IMR-90 (cell line): ENCODE measurements around the gene ADAMTSL1. TPM values are rescaled to one million over a fixed set of nuclear protein-coding genes. Genes with fewer than 3 reads are reported as not detected.

ENCODE experiments used
- ATAC-seq: fragments of 200-7000 bp; cut with Tn5 transposase; 2 replicates; pipeline ENCODE4 v1.9.1; 2020; ENCODE audit warnings: low read depth, mild to moderate bottlenecking, moderate library complexity
- BruUV-seq: library from RNA; stranded (reverse); fragments of 400-500 nt; replicated peaks from 2 replicates; lab custom pipeline; 2021; lab: Mats Ljungman, UMichigan
- CTCF ChIA-PET: fragments of 300-600 bp; formaldehyde crosslinking; extraction: SDS; loops from one replicate; lab custom pipeline; 2021; ENCODE audit warnings: antibody characterized with exemption; lab: Yijun Ruan, JAX
- POLR2A ChIA-PET: fragments of 300-600 bp; sonication (Branson Sonifier 250); formaldehyde crosslinking; loops from one replicate; lab custom pipeline; 2022; ENCODE audit warnings: antibody characterized with exemption; ENCODE audit not compliant: unreplicated experiment; lab: Charles Lee
- DNase-seq: peaks from one replicate; pipeline ENCODE4 v3.0.0; 2013
- H2AFZ ChIP-seq: replicated peaks from 2 replicates; pipeline ENCODE3; 2013; ENCODE audit warnings: low read length, mild to moderate bottlenecking; ENCODE audit not compliant: poor library complexity
- H2AK5ac ChIP-seq: 2 replicates; pipeline ENCODE4 v1.6.1; 2013; ENCODE audit warnings: low read depth, low read length, inconsistent platforms
- H2AK9ac ChIP-seq: replicated peaks from 2 replicates; pipeline ENCODE3; 2013; ENCODE audit warnings: mild to moderate bottlenecking, low read depth, low read length, moderate library complexity; ENCODE audit not compliant: poor library complexity
- H2BK120ac ChIP-seq: 2 replicates; pipeline ENCODE4 v1.6.1; 2013; ENCODE audit warnings: low read depth, low read length, inconsistent platforms
- H2BK15ac ChIP-seq: 3 replicates; pipeline ENCODE4 v1.6.1; 2013; ENCODE audit warnings: low read depth, low read length, inconsistent platforms
- H2BK20ac ChIP-seq: 2 replicates; pipeline ENCODE4 v1.6.1; 2013; ENCODE audit warnings: low read depth, mild to moderate bottlenecking, inconsistent platforms, low read length, moderate library complexity
- H2BK5ac ChIP-seq: 2 replicates; pipeline ENCODE4 v1.6.1; 2013; ENCODE audit warnings: mild to moderate bottlenecking, low read depth, low read length, inconsistent platforms; ENCODE audit not compliant: poor library complexity, severe bottlenecking
- H3K14ac ChIP-seq: replicated peaks from 2 replicates; pipeline ENCODE4 v1.6.1; 2013; ENCODE audit warnings: low read depth, low read length, inconsistent platforms
- H3K18ac ChIP-seq: 2 replicates; pipeline ENCODE4 v1.6.1; 2013; ENCODE audit warnings: low read depth, low read length, control low read depth
- H3K23ac ChIP-seq: 2 replicates; pipeline ENCODE4 v1.6.1; 2013; ENCODE audit warnings: low read depth, low read length, inconsistent platforms
- H3K27ac ChIP-seq: 2 replicates; pipeline ENCODE4 v1.5.1; 2013; ENCODE audit warnings: mild to moderate bottlenecking, control low read depth, low read length; ENCODE audit not compliant: insufficient read depth
- H3K27me3 ChIP-seq: 2 replicates; pipeline ENCODE4 v1.6.1; 2013; ENCODE audit warnings: low read length; ENCODE audit not compliant: control insufficient read depth, insufficient read depth
- H3K36me3 ChIP-seq: 2 replicates; pipeline ENCODE4 v1.6.1; 2013; ENCODE audit warnings: low read length, mixed read lengths; ENCODE audit not compliant: control insufficient read depth, insufficient read depth
- H3K4ac ChIP-seq: 2 replicates; pipeline ENCODE4 v1.6.1; 2013; ENCODE audit warnings: low read depth, low read length, inconsistent platforms
- H3K4me1 ChIP-seq: 2 replicates; pipeline ENCODE4 v1.6.1; 2013; ENCODE audit warnings: low read length, mixed read lengths; ENCODE audit not compliant: control insufficient read depth, insufficient read depth
- H3K4me2 ChIP-seq: 2 replicates; pipeline ENCODE4 v1.6.1; 2013; ENCODE audit warnings: low read depth, mild to moderate bottlenecking, control low read depth, low read length, moderate library complexity
- H3K4me3 ChIP-seq: 2 replicates; pipeline ENCODE4 v1.5.1; 2013; ENCODE audit warnings: low read depth, mild to moderate bottlenecking, control low read depth, low read length, moderate library complexity; ENCODE audit not compliant: insufficient read depth
- H3K56ac ChIP-seq: 2 replicates; pipeline ENCODE4 v1.6.1; 2013; ENCODE audit warnings: low read length, inconsistent platforms; ENCODE audit not compliant: insufficient read depth; ENCODE audit errors: extremely low read depth
- H3K79me1 ChIP-seq, 2 experiments: 2 replicates each; pipeline ENCODE4 v1.6.1; 2013; ENCODE audit warnings: low read length in 2 of 2, inconsistent platforms in 1 of 2, low read depth in 1 of 2
- H3K9ac ChIP-seq: 2 replicates; pipeline ENCODE4 v1.6.1; 2013; ENCODE audit warnings: low read depth, low read length, control low read depth
- H3K9me1 ChIP-seq: 2 replicates; pipeline ENCODE4 v1.6.1; 2013; ENCODE audit warnings: low read length, inconsistent platforms; ENCODE audit not compliant: insufficient read depth
- H3K9me3 ChIP-seq: 2 replicates; pipeline ENCODE4 v1.6.1; 2013; ENCODE audit warnings: low read length; ENCODE audit not compliant: control insufficient read depth, insufficient read depth
- H4K20me1 ChIP-seq: 2 replicates; pipeline ENCODE4 v1.6.1; 2013; ENCODE audit warnings: low read length, inconsistent platforms; ENCODE audit not compliant: insufficient read depth
- H4K5ac ChIP-seq: 2 replicates; pipeline ENCODE4 v1.6.1; 2013; ENCODE audit warnings: mild to moderate bottlenecking, low read depth, low read length, control low read depth
- H4K8ac ChIP-seq, 2 experiments: 2 replicates each; pipeline ENCODE4 v1.6.1; 2013; ENCODE audit warnings: low read depth in 2 of 2, low read length in 2 of 2, control low read depth in 1 of 2, inconsistent platforms in 1 of 2
- H4K91ac ChIP-seq: 2 replicates; pipeline ENCODE4 v1.6.1; 2013; ENCODE audit warnings: low read depth, low read length, inconsistent platforms; ENCODE audit not compliant: insufficient read depth
- MXI1 ChIP-seq: IDR thresholded peaks from 2 replicates; pipeline ENCODE4 v1.6.1; 2012; ENCODE audit warnings: low read depth, mild to moderate bottlenecking, low read length, moderate library complexity, borderline replicate concordance
- dilution Hi-C: fragments of 300-500 bp; cut with HindIII; formaldehyde crosslinking; loops from one replicate; pipeline ENCODE4 v1.14.3; 2018; ENCODE audit warnings: low sequenced_read_pairs; ENCODE audit not compliant: unreplicated experiment
- in situ Hi-C: fragments of 300-500 bp; cut with MboI; formaldehyde crosslinking; loops from 3 replicates; pipeline ENCODE4 v1.14.3; 2019; ENCODE audit warnings: low sequenced_read_pairs, inconsistent platforms, mixed read lengths
- intact Hi-C: fragments of 100-400 bp; cut with micrococcal nuclease; formaldehyde crosslinking; loops from 2 replicates; pipeline ENCODE4 v1.10.0; 2022
- polyA plus RNA-seq, 3 experiments: library from polyadenylated mRNA; depleted of rRNA; stranded (reverse); fragments of >200 nt; gene quantifications; 2 replicates each; pipeline ENCODE4 v1.2.3, GENCODE V29; 2012; ENCODE audit warnings: low replicate concordance in 1 of 3
- total RNA-seq: library from RNA; depleted of rRNA; stranded (reverse); fragments of >200 nt; gene quantifications from 2 replicates; pipeline ENCODE4 v1.2.3, GENCODE V29; 2012

Gene ADAMTSL1
- total and polyA plus RNA-seq, 2 of the 4 experiments (the other 2 are of a cell fraction): 38.2 to 62.2 TPM

DNA sequence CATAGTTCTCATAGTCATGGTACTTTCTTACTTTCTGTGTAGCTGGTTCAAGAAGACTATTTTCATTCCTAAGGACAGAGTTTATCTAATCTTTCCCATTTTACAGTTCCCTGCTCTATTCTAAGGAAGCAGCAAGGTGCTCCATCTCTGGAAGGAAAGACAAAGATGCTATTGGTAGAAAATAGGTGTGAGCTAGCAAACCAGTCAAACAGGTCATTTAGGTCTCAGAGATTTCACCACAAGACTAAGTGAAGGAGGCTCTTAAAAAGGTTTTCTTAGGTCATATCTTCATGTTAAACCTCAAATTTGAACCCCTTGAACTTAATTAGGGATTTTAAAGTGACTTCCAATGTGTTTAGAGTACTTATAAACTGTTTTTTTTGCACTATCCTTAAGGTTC, 62.6 kb downstream of the ADAMTSL1 start:
- H2AFZ ChIP-seq: no peak overlapping the region
- H2AK5ac ChIP-seq: no peak overlapping the region
- H3K4me2 ChIP-seq: no peak overlapping the region
- POLR2A ChIA-PET: no interaction called here
- no peak overlapping the region for H3K56ac ChIP-seq
- no peak overlapping the region for H3K14ac ChIP-seq
- H3K27me3 ChIP-seq: no peaks in the 10 kb centered on the region; the same call in 1 of the 2 replicates
- H4K91ac ChIP-seq: no peak overlapping the region
- intact Hi-C loops (no loop called here), dilution Hi-C loops (no loop called here), in situ Hi-C loops (no loop called here)
- CTCF ChIA-PET: interaction anchor here (1.2 kb wide), 1 partner anchor 10 kb away, joined by 3 read pairs; no protein-coding TSS in a partner anchor
- no peak overlapping the region for H2AK9ac ChIP-seq
- no peaks in the 10 kb centered on the region for H4K20me1 ChIP-seq
- H2BK120ac ChIP-seq: no peak overlapping the region
- BruUV-seq: no TSS peak
- no peak overlapping the region for H3K4ac ChIP-seq
- no peaks in the 10 kb centered on the region for H3K9me1 ChIP-seq
- H4K5ac ChIP-seq: no peak overlapping the region
- peaks cover 13% of the 10 kb centered on the region for H3K9me3 ChIP-seq
- H3K23ac ChIP-seq: no peak overlapping the region
- H3K27ac ChIP-seq: no peak overlapping the region
- no peak overlapping the region for H2BK5ac ChIP-seq
- no peak overlapping the region for H2BK15ac ChIP-seq
- H4K8ac ChIP-seq: no peak overlapping the region
- no peak overlapping the region for H3K4me3 ChIP-seq
- no peak overlapping the region for H2BK20ac ChIP-seq
- no peak overlapping the region for H3K9ac ChIP-seq
- no peaks in the 10 kb centered on the region; a peak in 1 of 4 replicates for H3K79me1 ChIP-seq
- no peak overlapping the region for H3K18ac ChIP-seq
- no peak for TF ChIP-seq MXI1
- ATAC-seq (no peak), DNase-seq (no peak)
- H3K36me3 ChIP-seq: no peaks in the 10 kb centered on the region
- H3K4me1 ChIP-seq: no peaks in the 10 kb centered on the region
